Measurements from ENCODE around the gene ZNF546.
"Not testable (repeated sequence)": the region's sequence is repeated elsewhere in the genome, so short reads cannot be mapped to it uniquely, and the experiment has no call there.

The ZNF546 gene

DNA sequence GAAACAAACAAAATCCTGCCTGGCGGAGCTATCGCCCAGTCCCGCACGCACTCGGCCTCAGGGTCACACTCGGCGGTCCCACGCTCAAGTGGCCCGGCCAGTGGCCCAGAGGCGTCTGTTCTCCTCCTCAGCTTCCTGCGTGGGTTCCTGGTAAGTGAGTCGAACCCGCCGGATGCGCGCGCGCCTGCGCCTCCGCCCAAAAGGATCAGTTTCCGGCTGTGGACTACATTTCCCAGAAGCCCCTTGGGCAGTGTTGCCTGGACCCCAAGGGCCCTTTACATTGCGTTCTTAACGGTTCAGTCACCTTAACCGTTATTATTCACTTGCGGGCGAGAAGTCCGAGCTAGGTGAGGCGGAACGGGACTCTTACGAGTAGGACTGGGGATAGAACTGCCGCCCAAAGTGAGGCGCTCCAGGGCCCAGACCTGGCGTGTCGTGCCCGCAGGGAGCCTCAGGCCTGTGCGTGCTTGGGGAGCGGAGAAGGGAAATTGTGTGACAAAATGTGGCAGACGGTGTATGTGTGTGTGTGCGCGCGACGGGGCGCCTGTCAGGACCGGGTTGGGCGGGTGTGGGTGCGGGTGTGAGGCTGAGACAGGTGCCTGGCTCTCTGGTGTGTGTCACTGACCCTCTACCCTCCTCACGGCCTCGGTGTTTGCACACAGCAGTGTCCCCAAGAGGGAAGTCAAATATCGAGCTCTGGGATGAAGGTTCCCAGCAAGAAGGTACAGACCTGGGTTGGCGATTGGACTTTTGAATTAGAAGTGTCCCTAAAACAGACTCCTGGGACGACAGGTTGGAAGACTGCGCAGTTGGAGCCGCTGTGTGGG is at the start of gene ZNF546:
Gene ZNF546 (plus strand): TSS at position 250 of the 827 bp plus-strand sequence. CDS start 1,267 bp downstream, outside the sequence.
- peak; percentile 93 for DNase-seq

- no peak for DNase-seq
Measured at GRCh38 chr19:39949026-39949747, 47.7 kb upstream of the ZNF546 start.

- no peak for DNase-seq
Measured at GRCh38 chr19:39951065-39951650, 45.7 kb upstream of the ZNF546 start.

DNA sequence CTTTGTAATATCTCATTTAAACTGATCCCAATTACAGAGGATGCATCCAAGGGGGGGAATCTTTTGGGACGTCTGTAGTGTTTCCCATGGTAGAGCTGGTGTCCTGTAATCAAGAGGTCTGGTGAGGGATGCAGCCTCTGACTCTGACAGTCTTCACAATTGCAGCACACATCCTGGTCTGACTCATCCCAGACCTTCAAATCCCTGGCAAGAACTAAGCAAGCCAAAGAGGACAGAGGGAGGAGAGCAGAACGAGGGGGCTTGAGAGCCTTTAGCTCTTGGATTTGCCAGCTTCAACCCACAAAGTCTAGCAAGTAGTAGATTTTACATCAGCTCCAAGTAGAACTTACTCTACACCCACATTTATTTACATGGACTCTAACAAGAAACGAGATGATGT is 45.2 kb upstream of the ZNF546 start:
- peak; percentile 31 for DNase-seq

- peak; percentile 35 for DNase-seq
Measured at GRCh38 chr19:39953915-39954314, 42.9 kb upstream of the ZNF546 start.

GRCh38 chr19:39957886-39958285 is 39.0 kb upstream of the ZNF546 start:
- not testable (repeated sequence) for DNase-seq

DNA sequence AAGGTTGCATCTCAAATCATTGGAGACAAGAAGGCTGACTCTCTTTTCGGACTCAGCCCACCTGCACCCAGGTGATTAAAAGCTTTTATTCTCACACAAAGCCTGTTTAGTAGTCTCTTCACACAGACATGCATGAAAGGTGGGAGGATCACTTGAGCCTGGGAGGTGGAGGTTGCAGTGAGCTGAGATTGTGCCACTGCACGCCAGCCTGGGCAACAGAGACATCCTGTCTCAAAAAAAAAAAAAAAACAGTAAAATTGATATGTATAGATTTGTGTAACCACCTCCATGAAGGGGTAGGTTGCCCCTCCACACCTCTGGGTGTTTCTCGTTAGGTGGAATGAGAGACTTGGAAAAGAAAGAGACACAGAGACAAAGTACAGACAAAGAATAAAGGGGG is 37.9 kb upstream of the ZNF546 start:
- peak; percentile 53 for DNase-seq

DNA sequence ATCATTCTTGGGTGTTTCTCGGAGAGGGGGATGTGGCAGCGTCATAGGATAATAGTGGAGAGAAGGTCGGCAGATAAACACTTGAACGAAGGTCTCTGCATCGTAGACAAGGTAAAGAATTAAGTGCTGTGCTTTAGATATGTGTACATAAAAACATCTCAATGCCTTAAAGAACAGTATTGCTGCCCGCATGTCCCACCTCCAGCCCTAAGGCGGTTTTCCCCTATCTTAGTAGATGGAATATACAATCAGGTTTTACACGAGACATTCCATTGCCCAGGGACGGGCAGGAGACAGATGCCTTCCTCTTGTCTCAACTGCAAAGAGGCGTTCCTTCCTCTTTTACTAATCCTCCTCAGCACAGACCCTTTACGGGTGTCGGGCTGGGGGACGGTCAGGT is 37.5 kb upstream of the ZNF546 start:
- not testable (repeated sequence) for DNase-seq

DNA sequence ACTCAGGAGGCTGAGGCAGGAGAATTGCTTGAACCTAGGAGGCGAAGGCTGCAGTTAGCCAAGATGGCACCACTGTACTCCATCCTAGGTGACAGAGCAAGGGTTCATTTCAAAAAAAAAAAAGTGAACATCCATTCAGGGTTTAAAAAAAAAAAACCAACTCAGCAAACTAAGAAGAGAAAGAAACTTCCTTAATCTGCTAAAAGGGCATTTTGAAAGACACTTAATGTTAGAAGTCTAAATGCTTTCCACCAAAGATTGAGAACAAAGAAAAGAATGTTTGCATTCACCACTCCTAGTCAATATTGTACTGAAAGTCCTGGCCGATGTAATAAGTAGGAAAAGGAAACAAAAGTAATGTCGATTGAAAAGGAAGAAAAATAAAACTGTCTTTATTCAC is 33.0 kb upstream of the ZNF546 start:
- no peak for DNase-seq

DNA sequence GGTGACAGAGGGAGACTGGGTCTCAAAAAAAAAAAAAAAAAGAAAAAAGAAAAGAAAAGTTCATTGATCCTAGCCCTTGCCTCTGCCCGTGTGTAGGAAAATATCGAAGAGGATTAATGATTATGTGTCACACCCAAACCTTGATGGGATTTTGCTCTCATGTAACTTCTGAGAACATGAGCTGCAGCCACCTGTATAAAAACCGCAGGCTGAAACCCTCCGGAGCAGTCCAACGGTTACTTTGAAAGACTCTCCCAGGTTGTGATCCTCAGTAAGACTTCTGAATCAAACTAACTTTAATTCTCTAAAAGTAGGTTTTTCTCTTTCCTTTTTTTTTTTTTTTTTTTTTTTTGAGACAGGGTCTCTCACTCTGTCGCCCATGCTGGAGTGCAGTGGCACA is 30.2 kb upstream of the ZNF546 start:
- no peak for DNase-seq

DNA sequence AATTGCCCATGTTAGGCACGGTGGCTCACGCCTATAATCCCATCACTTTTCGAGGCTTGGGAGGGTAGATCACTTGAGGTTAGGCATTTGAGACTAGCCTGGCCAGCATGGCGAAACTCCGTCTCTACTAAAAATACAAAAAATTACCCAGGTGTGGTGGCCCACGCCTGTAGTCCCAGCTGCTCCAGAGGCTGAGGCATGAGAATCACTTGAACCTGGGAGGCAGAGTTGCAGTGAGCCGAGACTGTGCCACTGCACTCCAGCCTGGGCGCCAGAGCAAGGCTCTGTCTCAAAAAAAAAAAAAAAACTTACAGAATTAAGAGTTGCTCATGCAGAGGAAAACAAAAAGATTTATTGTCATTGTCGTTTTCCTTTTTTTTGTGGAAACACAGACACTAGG is 29.3 kb upstream of the ZNF546 start:
- no peak for DNase-seq

GRCh38 chr19:39968789-39969188 is 28.1 kb upstream of the ZNF546 start:
- no peak for DNase-seq

GRCh38 chr19:39969266-39969665 is 27.6 kb upstream of the ZNF546 start:
- no peak for DNase-seq

DNA sequence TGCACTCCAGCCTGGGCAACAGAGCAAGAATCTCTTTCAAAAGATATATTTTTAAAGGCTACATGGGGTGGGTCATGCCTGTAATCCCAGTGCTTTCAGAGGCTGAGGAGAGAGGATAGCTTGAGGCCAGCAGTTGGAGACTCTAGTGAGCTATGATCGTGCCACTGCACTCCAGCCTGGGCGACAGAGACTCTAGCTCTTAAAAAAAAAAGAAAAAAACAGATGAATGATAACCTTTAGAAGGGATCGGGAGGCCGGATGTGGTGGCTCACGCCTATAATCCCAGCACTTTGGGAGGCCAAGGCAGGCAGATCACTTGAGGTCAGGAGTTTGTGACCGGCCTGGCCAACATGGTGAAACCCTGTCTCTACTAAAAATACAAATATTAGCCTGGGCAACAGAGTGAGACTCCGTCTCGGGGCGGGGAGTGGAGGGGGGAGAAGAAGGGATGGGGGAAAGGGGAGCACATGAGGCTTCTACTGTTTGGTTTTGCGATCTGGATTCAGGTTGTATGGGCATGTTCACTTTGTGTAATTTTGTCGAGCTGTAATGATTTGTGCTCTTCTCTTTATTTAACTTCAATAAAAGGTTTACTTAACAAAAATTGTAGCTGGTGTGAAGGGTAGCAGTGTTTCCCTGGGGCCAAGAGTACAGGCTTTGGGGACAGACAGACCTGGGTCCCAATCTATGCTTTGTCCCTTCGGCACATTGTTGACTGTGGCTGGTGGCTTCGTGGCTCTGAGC is 27.0 kb upstream of the ZNF546 start:
- DNase-seq = peak; percentile 42

DNA sequence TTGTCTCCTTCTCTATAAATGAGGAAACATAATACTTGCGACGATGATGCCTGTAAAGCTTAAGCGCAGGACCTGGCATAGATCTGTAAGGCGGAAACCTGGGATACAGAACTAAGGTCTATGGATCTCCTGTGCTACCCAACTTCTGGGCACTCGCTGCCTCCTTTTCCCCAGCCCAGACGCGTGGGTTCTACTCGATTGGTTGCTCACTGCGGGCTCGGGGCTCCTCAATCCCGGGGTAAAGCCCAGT is 26.5 kb upstream of the ZNF546 start:
- no peak for DNase-seq

GRCh38 chr19:39970675-39971379 is 26.0 kb upstream of the ZNF546 start, which contains the start of gene PSMC4:
Gene PSMC4 (plus strand): TSS chr19:39971165. CDS start chr19:39971203, 38 bp downstream.
- peak; percentile 99 for DNase-seq

DNA sequence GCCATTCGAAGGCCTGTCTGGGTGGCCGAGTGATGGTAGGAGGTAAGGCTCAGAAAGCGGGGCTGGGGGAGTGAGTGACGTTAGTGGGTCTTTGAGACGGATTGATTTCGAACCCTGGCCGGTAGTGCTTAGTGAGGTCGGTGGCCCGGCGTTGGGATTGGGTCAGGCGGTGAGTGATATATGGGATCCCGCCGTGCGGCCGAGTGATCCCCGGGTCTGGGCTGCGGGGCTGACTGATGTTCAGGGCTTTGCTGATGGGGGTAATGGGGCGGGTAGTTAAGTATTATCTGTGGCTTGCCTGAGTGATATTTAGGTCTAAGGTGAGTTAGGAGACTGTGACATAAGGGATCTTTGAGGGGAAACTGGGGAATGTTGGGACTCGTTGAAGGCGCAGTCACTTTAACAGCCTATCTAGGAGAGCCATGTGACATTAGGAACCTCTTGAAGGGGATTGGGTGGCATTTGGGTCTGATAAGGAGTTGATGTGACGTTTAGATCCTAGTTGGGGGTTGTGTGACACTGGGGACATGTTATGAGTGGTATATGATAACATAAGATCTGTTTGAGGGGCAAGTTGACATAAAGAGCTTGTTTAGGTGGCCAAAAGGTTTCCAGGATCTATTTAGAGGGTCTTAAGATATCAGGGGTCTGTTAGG is 25.4 kb upstream of the ZNF546 start:
- DNase-seq = no peak

GRCh38 chr19:39974377-39975155 is 22.3 kb upstream of the ZNF546 start:
- DNase-seq = no peak

DNA sequence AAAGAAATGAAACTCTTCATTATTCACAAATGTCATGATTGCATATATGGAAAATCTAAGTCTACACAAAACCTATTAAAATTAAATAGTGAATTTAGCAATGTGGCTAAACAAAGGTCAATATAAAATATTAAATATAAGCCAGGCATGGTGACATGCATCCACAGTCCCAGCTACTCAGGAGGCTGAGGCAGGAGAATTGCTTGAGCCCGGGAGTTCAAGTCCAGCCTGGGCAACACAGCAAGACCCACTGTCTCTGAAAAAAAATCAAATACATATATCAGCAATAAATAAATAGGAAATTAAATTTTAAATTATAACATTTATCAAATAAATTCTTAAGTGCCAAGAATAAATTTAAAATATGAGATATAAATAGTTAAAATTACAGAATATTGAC is 14.0 kb upstream of the ZNF546 start:
- DNase-seq = no peak

GRCh38 chr19:39983695-39984300 is 13.1 kb upstream of the ZNF546 start:
- DNase-seq = no peak

DNA sequence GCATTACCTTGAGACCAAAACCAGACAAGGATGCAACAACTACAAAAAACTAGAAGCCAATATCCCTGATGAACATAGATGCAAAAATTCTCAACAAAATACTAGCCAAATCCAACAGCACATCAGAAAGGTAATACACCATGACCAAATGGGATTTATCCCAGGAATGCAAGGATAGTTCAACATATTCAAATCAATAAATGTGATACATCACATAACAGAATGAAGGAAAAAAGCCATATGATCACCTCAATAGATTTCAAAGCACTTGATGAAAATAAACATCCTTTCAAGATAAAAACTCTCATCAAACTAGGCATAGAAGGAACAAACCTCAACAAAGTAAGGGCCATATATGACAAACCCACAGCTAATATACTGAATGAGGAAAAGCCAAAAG is 10.2 kb upstream of the ZNF546 start:
- DNase-seq = no peak

Measured in CD4-positive, alpha-beta T cell treated with Interleukin-17A for 4 hours (primary cell).